Neuron (in vitro differentiated cells): ENCODE data around the gene MAMLD1.

Source experiments
- H2AFZ ChIP-seq: one replicate; pipeline ENCODE4 v1.6.1; 2013; ENCODE audit warnings: low read depth, mild to moderate bottlenecking, inconsistent platforms, low read length, moderate library complexity
- H3K27me3 ChIP-seq: one replicate; pipeline ENCODE4 v1.6.1; 2013; ENCODE audit warnings: low read length; ENCODE audit not compliant: insufficient read depth
- H3K36me3 ChIP-seq: one replicate; pipeline ENCODE4 v1.6.1; 2013; ENCODE audit warnings: low read length; ENCODE audit not compliant: insufficient read depth
- H3K4me1 ChIP-seq: one replicate; pipeline ENCODE4 v1.6.1; 2013; ENCODE audit warnings: low read length; ENCODE audit not compliant: insufficient read depth
- H3K4me3 ChIP-seq: 2 replicates; pipeline ENCODE4 v1.5.1; 2013; ENCODE audit warnings: mild to moderate bottlenecking, low read length, moderate library complexity
- H3K9me3 ChIP-seq: one replicate; pipeline ENCODE4 v1.6.1; 2013; ENCODE audit warnings: low read length

The MAMLD1 gene

DNA sequence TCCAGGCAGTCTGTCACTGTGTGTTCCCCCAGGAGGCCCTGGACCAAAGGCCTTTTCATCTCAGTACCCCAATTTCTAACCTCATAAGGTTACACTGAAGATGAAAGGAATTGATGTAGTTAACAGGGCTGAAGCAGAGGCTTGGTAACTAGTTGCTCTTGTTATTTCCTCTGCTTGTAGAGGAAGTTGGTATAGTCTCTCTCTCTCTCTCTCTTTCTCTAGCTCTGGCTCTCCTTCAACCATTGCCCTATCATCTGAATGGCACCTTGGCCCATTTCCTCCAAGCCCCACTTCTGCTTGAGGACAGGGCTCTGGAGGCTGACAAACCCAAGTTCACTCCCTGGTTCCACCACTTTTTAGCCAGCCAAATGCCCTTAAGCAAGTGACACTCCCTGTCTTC, 96.1 kb downstream of the MAMLD1 start:
- H3K27me3 ChIP-seq = no peaks in the 10 kb centered on the region
- H3K4me3 ChIP-seq = no peak overlapping the region
- no peak overlapping the region for H2AFZ ChIP-seq
- H3K4me1 ChIP-seq = no peaks in the 10 kb centered on the region
- no peaks in the 10 kb centered on the region for H3K36me3 ChIP-seq
- H3K9me3 ChIP-seq = no peaks in the 10 kb centered on the region

- H3K4me1 ChIP-seq = no peaks in the 10 kb centered on the region
- H3K27me3 ChIP-seq = no peaks in the 10 kb centered on the region
- no peaks in the 10 kb centered on the region for H3K36me3 ChIP-seq
- no peak overlapping the region for H2AFZ ChIP-seq
- H3K9me3 ChIP-seq = no peaks in the 10 kb centered on the region
- H3K4me3 ChIP-seq = no peak overlapping the region
Measured at GRCh38 chrX:150460063-150460462, 96.9 kb downstream of the MAMLD1 start.

- no peak overlapping the region for H3K4me3 ChIP-seq
Measured at GRCh38 chrX:150460781-150461180, 97.7 kb downstream of the MAMLD1 start.

DNA sequence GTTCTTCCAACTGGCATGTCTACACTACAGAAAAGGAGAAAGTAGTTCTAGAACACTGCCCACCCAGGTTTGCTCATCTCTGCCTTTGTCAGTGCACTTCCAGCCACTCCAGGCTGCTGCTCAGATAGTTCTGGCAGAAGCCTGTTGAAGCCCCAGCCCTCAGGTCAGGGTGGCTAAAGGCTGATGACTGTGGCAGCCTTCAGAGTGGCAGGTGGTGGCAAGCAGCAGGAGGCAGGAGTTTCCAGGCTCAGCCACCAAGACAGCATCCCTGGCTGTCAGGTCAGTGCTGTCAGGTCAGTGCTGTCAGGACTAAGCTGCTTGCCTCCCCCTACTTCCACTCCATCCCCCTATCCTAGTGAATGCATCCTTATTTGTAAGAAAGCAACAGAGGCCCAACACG, 100.4 kb downstream of the MAMLD1 start:
- Histone ChIP-seq H3K4me3 (no peak overlapping the region), H3K36me3 (no peaks in the 10 kb centered on the region), H3K9me3 (no peaks in the 10 kb centered on the region), H3K4me1 (peaks cover 9% of the 10 kb centered on the region), H3K27me3 (no peaks in the 10 kb centered on the region), H2AFZ (no peak overlapping the region)

More at GRCh38 chrX:150460781-150461180, 97.7 kb downstream of the MAMLD1 start:
- H3K36me3 ChIP-seq = no peaks in the 10 kb centered on the region
- peaks cover 2% of the 10 kb centered on the region for H3K4me1 ChIP-seq
- H3K9me3 ChIP-seq = no peaks in the 10 kb centered on the region
- no peak overlapping the region for H2AFZ ChIP-seq
- H3K27me3 ChIP-seq = no peaks in the 10 kb centered on the region

GRCh38 chrX:150464001-150464400, 100.9 kb downstream of the MAMLD1 start:
- H3K4me3 ChIP-seq = no peak overlapping the region
- no peaks in the 10 kb centered on the region for H3K27me3 ChIP-seq
- H2AFZ ChIP-seq = no peak overlapping the region
- peaks cover 9% of the 10 kb centered on the region for H3K4me1 ChIP-seq
- no peaks in the 10 kb centered on the region for H3K36me3 ChIP-seq
- no peaks in the 10 kb centered on the region for H3K9me3 ChIP-seq

DNA sequence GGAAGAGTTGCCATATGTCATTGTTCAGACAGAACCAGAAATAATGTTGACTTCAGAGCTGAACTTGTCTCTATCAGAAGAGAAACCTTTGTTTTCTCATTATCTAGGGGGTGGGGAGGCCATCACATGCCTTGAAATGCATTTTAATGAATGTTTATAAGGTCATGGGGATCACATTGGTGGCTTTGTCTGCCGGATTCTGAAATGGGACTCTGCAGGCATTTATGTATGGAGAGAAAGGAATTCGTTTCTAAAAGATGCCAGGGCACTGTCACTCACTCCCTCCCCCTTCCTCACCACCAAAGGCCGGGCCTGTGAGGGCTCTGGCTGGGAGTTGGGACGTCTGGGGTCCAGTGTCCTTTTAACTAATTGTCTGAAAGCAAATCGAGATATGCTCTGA, 102.2 kb downstream of the MAMLD1 start:
- peaks cover 9% of the 10 kb centered on the region for H3K4me1 ChIP-seq
- H2AFZ ChIP-seq = no peak overlapping the region
- H3K36me3 ChIP-seq = no peaks in the 10 kb centered on the region
- no peaks in the 10 kb centered on the region for H3K27me3 ChIP-seq
- H3K9me3 ChIP-seq = no peaks in the 10 kb centered on the region
- no peak overlapping the region for H3K4me3 ChIP-seq

DNA sequence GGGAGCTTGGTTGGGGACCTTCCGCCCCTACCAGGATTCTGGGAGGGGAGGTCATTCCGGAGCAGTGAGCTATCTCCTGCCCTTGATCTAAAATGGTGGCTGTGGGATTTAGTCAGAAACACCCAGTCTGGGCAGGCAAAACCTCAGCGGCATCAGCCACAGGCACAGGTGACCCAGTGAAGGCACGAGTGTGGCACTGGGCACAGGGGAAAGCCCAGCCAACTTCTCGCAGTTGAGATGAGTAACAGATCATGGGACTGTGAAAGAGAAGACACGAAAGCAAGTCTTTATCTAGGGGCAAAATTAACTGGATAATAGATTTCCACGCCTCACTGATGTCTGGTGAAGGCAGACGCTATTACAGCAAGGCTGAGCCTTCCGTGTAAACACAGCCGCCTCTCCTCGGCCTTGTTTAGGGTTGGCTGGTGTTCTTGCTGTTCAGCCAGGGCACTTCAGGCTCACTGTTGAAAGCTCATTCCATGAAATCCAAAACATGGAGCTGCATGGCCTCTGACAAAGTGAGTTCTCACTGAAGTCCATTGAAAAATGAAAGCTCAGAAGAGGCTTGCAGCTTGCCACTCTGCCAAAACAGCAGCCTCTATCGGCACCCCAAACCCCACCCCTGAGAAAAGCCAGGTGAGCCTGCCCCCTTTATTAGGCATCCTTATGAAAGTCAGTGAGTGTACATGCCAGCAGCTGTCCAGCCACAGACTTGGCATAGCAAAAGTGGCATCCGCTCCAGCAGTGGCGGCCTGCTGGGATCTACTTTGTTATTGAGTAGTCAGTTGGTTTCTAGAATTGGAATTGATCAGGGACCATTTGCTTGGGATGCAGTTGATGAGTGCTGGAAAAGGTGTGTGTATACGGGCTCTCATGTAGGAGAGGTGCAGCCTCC, 103.0 kb downstream of the MAMLD1 start:
- Histone ChIP-seq H3K4me3 (no peak overlapping the region), H2AFZ (no peak overlapping the region), H3K4me1 (peaks cover 9% of the 10 kb centered on the region), H3K9me3 (no peaks in the 10 kb centered on the region), H3K27me3 (no peaks in the 10 kb centered on the region), H3K36me3 (no peaks in the 10 kb centered on the region)

- Histone ChIP-seq H3K27me3 (no peaks in the 10 kb centered on the region), H3K4me1 (no peaks in the 10 kb centered on the region), H3K36me3 (no peaks in the 10 kb centered on the region), H3K9me3 (no peaks in the 10 kb centered on the region), H2AFZ (no peak overlapping the region), H3K4me3 (no peak overlapping the region)
Measured at GRCh38 chrX:150472306-150472705, 109.2 kb downstream of the MAMLD1 start.

GRCh38 chrX:150473371-150473770, 110.3 kb downstream of the MAMLD1 start:
- Histone ChIP-seq H2AFZ (no peak overlapping the region), H3K27me3 (no peaks in the 10 kb centered on the region), H3K36me3 (no peaks in the 10 kb centered on the region), H3K4me1 (no peaks in the 10 kb centered on the region), H3K4me3 (no peak overlapping the region), H3K9me3 (no peaks in the 10 kb centered on the region)

DNA sequence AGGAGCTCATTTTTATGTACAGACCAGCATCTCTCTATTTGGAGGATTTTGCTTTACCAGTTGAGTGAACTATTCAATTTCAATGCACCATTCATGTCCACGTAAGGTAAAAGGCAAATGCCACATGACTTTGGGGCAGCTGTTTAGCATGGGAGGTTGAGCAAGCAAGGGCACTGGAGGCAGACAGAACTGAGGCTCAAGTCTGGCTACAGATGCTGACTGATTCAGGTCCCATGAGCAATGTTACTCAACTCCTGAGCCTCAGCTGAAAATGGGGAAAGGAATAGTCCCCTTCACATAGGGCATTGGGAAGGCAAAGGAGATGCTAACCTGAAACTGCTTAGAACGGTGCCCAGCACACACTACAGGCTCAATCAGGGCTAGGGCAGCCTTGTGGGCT, 112.3 kb downstream of the MAMLD1 start:
- Histone ChIP-seq H2AFZ (no peak overlapping the region), H3K4me3 (no peak overlapping the region), H3K27me3 (no peaks in the 10 kb centered on the region), H3K4me1 (peaks cover 2% of the 10 kb centered on the region), H3K36me3 (no peaks in the 10 kb centered on the region), H3K9me3 (no peaks in the 10 kb centered on the region)

DNA sequence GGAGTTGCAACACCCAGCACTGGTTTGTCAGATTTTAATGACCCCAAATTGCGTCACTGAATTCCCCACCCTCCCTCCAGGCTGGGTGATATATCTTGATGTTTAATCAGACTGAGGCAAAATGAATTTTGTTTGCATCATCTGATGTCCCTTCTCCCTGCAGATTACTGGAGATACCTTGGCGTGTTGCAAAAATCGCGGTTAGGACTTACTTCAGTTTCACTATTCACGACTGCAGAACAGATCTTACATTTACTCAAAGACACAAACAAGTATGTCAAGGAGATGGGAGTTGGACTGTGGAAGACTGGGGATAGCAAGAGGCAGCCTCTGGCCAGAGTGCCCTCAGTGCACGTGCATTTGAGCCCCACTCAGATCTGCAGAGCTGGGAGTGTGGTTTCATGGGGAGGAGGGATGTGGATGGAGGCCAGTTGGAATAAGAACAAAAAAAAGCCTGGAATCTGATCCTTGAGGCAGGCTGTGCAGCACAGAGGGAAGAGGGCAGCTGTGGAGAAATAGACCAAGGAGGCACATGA, 113.1 kb downstream of the MAMLD1 start:
- H3K9me3 ChIP-seq = no peaks in the 10 kb centered on the region
- H3K4me3 ChIP-seq = no peak overlapping the region
- H3K4me1 ChIP-seq = peaks cover 2% of the 10 kb centered on the region
- H3K27me3 ChIP-seq = no peaks in the 10 kb centered on the region
- H2AFZ ChIP-seq = no peak overlapping the region
- no peaks in the 10 kb centered on the region for H3K36me3 ChIP-seq

GRCh38 chrX:150477371-150477770, 114.3 kb downstream of the MAMLD1 start:
- Histone ChIP-seq H3K4me1 (peaks cover 2% of the 10 kb centered on the region), H2AFZ (no peak overlapping the region), H3K36me3 (no peaks in the 10 kb centered on the region), H3K9me3 (no peaks in the 10 kb centered on the region), H3K4me3 (no peak overlapping the region), H3K27me3 (no peaks in the 10 kb centered on the region)

DNA sequence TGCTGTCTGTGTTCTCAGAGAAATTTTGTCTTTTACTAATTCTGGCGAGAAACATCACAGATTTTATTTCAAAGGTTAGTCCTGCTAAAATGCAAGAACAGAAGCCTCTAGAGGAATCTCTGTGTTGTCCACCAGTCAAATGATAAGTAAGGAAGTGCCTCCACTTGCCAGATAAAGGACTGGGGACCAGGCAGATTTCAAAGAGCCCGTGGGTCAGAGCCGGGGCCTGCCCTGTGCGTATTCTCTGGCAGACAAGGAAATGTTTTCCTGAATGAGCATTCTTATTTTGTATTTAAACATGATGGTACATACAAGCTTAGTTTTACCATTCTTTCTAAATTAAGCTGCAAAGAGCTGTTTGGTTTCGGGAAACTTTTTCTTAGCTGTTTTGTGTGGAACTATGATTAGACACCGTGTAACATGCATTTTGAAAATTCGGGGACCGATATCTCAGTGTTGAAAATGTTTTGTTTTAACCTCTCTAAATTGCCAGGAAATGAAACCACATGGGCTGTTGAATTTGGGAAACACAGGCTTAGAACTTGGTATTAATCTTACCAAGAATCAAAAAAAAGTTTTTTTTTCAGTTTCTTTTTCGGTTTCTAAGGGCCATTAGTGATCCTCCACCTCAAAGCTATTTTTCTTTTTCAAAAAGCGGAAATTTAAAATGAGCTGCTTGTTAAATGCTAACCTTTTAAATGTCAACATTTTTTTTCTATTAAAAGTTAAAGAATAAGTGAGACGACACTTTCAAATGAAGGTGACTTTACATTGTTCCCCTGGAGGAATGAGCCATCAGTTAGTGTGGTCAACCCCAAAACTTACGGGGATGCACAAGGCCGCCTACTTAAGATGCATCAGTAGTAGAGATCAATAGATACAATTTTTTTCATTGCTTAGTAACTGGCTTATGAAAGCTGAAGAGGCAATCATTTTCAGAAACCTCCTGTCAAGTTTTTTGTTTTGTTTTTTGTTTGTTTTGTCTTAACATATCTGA, 115.7 kb downstream of the MAMLD1 start:
- H3K9me3 ChIP-seq = no peaks in the 10 kb centered on the region
- H3K27me3 ChIP-seq = no peaks in the 10 kb centered on the region
- no peak overlapping the region for H3K4me3 ChIP-seq
- no peak overlapping the region for H2AFZ ChIP-seq
- H3K36me3 ChIP-seq = no peaks in the 10 kb centered on the region
- peaks cover 2% of the 10 kb centered on the region for H3K4me1 ChIP-seq
